Measurements from ENCODE around the gene PRSS36. TPM values are rescaled to one million over a fixed set of nuclear protein-coding genes. Genes with fewer than 3 reads are reported as not detected.

PRSS36 gene
- polyA plus RNA-seq, 1 donor from 2014 or later, result 2.0 TPM

DNA sequence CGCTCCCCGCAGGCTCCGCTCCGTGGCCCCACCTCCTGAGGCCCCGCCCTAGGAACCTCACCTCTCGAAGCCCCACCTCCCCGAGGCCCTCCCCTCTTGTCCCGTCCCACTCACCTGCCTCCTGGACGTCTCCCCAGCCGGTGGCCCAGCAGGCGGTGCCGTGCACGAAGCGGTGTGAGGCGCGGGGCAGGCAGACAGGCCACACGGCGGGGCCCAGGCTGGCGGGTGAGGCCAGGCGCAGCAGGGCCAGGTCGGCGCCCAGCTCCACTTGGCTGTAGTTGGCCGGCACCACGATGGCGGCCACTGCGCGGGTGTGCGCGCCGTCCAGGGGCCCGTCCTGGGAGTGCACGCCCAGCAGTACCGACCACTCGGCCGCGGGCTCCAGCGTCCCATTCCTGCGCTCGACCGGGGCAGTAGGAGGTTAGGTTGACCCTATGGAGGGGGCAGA, 1.6 kb downstream of the PRSS36 start:
- Histone ChIP-seq H3K9me3 (ENCODE audit: low read length) (no peaks in the 10 kb centered on the region), H3F3A (ENCODE audit: insufficient read depth, low read length, poor library complexity, severe bottlenecking) (no peaks in the 10 kb centered on the region), H3K27ac (ENCODE audit: low read length) (no peak overlapping the region), H3K79me2 (replicated peaks; ENCODE audit: insufficient read depth, low read length) (no peaks in the 10 kb centered on the region), H3K36me3 (ENCODE audit: insufficient read depth, low read length) (no peaks in the 10 kb centered on the region), H2AFZ (ENCODE audit: low read depth, low read length) (no peak overlapping the region), H4K20me1 (ENCODE audit: insufficient read depth) (no peaks in the 10 kb centered on the region), H3K27me3 (ENCODE audit: insufficient read depth, low read depth, low read length) (no peaks in the 10 kb centered on the region), H3K4me3 (ENCODE audit: low read length) (no peak overlapping the region), H3K9ac (ENCODE audit: low read length) (no peak overlapping the region), H3K9me2 (ENCODE audit: insufficient read depth, low read length) (no peaks in the 10 kb centered on the region), H3K4me2 (ENCODE audit: low read length) (no peak overlapping the region)
- TF ChIP-seq SMC3 (conservative IDR thresholded peaks at IDR 0.05; ENCODE audit: poor library complexity), result no peak
- no peak for TF ChIP-seq TAF1 (IDR thresholded peaks at IDR 0.05; ENCODE audit: low read depth)

DNA sequence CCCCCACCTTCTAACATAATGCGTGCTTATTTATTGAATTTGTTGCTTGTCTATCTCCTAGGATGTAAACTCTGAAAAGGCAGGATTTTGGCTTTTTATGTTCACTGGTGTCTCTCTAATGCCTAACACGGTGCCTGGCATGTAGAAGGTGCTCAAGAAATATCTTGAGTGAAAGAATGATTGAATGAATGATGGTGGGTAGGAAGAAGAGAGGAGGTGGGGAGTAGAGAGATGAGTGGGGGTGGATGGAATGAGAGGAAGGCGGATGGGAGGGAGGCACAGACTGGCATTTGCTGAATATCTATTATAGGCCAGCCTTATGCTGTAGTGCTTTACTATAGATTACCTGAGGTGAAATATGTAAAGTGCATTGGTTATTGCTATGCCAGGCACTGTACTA, 2.3 kb downstream of the PRSS36 start:
- no peak for TF ChIP-seq EZH2 (IDR thresholded peaks at IDR 0.05; ENCODE audit: borderline replicate concordance, insufficient read depth, low read length, poor library complexity, severe bottlenecking)
- TF ChIP-seq, protein P1, sequence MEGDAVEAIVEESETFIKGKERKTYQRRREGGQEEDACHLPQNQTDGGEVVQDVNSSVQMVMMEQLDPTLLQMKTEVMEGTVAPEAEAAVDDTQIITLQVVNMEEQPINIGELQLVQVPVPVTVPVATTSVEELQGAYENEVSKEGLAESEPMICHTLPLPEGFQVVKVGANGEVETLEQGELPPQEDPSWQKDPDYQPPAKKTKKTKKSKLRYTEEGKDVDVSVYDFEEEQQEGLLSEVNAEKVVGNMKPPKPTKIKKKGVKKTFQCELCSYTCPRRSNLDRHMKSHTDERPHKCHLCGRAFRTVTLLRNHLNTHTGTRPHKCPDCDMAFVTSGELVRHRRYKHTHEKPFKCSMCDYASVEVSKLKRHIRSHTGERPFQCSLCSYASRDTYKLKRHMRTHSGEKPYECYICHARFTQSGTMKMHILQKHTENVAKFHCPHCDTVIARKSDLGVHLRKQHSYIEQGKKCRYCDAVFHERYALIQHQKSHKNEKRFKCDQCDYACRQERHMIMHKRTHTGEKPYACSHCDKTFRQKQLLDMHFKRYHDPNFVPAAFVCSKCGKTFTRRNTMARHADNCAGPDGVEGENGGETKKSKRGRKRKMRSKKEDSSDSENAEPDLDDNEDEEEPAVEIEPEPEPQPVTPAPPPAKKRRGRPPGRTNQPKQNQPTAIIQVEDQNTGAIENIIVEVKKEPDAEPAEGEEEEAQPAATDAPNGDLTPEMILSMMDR (IDR thresholded peaks at IDR 0.05; ENCODE audit: poor library complexity, severe bottlenecking), result no peak
- TF ChIP-seq EP300 (conservative IDR thresholded peaks at IDR 0.05; ENCODE audit: poor library complexity, severe bottlenecking), result no peak
- no peak for TF ChIP-seq SMC3 (conservative IDR thresholded peaks at IDR 0.05; ENCODE audit: poor library complexity)
- TF ChIP-seq, protein P2, sequence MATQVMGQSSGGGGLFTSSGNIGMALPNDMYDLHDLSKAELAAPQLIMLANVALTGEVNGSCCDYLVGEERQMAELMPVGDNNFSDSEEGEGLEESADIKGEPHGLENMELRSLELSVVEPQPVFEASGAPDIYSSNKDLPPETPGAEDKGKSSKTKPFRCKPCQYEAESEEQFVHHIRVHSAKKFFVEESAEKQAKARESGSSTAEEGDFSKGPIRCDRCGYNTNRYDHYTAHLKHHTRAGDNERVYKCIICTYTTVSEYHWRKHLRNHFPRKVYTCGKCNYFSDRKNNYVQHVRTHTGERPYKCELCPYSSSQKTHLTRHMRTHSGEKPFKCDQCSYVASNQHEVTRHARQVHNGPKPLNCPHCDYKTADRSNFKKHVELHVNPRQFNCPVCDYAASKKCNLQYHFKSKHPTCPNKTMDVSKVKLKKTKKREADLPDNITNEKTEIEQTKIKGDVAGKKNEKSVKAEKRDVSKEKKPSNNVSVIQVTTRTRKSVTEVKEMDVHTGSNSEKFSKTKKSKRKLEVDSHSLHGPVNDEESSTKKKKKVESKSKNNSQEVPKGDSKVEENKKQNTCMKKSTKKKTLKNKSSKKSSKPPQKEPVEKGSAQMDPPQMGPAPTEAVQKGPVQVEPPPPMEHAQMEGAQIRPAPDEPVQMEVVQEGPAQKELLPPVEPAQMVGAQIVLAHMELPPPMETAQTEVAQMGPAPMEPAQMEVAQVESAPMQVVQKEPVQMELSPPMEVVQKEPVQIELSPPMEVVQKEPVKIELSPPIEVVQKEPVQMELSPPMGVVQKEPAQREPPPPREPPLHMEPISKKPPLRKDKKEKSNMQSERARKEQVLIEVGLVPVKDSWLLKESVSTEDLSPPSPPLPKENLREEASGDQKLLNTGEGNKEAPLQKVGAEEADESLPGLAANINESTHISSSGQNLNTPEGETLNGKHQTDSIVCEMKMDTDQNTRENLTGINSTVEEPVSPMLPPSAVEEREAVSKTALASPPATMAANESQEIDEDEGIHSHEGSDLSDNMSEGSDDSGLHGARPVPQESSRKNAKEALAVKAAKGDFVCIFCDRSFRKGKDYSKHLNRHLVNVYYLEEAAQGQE (IDR thresholded peaks at IDR 0.05; ENCODE audit: borderline replicate concordance), result no peak
- TF ChIP-seq POLR2AphosphoS5 (IDR thresholded peaks at IDR 0.05), result no peak
- no peak for TF ChIP-seq MXI1 (conservative IDR thresholded peaks at IDR 0.05; ENCODE audit: poor library complexity, severe bottlenecking)
- TF ChIP-seq TAF1 (IDR thresholded peaks at IDR 0.05; ENCODE audit: low read depth), result no peak
- TF ChIP-seq RAD21 (conservative IDR thresholded peaks at IDR 0.05), result no peak
- Histone ChIP-seq H3K4me2 (ENCODE audit: low read length) (no peak overlapping the region), H3K9ac (ENCODE audit: low read length) (no peak overlapping the region), H3K9me2 (ENCODE audit: insufficient read depth, low read length) (no peaks in the 10 kb centered on the region), H4K20me1 (ENCODE audit: insufficient read depth) (no peaks in the 10 kb centered on the region), H3K27me3 (ENCODE audit: insufficient read depth, low read depth, low read length) (no peaks in the 10 kb centered on the region), H3K4me3 (ENCODE audit: low read length) (no peak overlapping the region), H3K79me2 (replicated peaks; ENCODE audit: insufficient read depth, low read length) (no peaks in the 10 kb centered on the region), H3K27ac (ENCODE audit: low read length) (no peak overlapping the region), H2AFZ (ENCODE audit: low read depth, low read length) (no peak overlapping the region), H3K36me3 (ENCODE audit: insufficient read depth, low read length) (no peaks in the 10 kb centered on the region), H3F3A (ENCODE audit: insufficient read depth, low read length, poor library complexity, severe bottlenecking) (no peaks in the 10 kb centered on the region), H3K9me3 (ENCODE audit: low read length) (no peaks in the 10 kb centered on the region)

Measured in neural cell (in vitro differentiated cells).